ENCODE data around the gene HGD. TPM values are rescaled to one million over a fixed set of nuclear protein-coding genes. Genes with fewer than 3 reads are reported as not detected.

HGD gene
- total and polyA plus RNA-seq, 2 donors (not counting 3 experiments of a cell fraction or from before 2014, with no cell fraction given): 0.18 to 0.22 TPM

DNA sequence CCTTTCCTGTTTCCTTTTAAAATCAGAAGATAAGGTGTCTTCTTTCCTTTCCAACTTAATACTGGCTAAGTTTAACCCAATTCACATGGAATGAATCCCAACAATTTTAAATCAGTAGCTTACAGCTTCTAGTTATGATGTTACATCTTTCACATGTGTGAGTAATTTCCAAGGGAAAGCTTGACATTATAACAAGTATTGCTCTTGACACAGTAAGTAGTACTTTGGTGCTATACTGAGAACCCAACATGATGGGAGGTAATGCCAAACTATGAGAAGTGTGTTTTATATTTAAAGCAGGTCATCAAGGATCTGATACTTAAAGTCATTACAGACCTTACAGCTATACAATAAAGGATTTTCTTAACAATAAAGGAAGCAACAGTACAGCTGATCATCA, 31.2 kb upstream of the HGD start:
- no peaks in the 10 kb centered on the region for H3K9me1 ChIP-seq (replicated peaks; ENCODE audit: control insufficient read depth, extremely low read depth, insufficient read depth, low read length)
- no TSS peak for BruUV-seq (replicated peaks)
- no peak for FAIRE-seq
- dilution Hi-C loops (cut with MboI; ENCODE audit: extremely low pct_ligation_motif_present, low sequenced_read_pairs): no loop called here
- H4K20me1 ChIP-seq (replicated peaks; ENCODE audit: control insufficient read depth, extremely low read depth, insufficient read depth, low read length): no peaks in the 10 kb centered on the region
- no peak overlapping the region for H3K9ac ChIP-seq (replicated peaks; ENCODE audit: extremely low read depth, insufficient read depth, low read length)
- H3K4me1 ChIP-seq (ENCODE audit: control insufficient read depth, extremely low read depth, insufficient read depth, low read length): no peaks in the 10 kb centered on the region
- intact Hi-C loops (cut with micrococcal nuclease): no loop called here
- DNase-seq (ENCODE audit: low read depth, low spot score): no peak
- ChIA-PET CTCF (interaction anchor here (1.1 to 1.2 kb wide), 2 partner anchors 20 to 71 kb away, joined by 3 to 4 read pairs; no protein-coding TSS in a partner anchor), POLR2A (no interaction called here)
- no peaks in the 10 kb centered on the region for H3K36me3 ChIP-seq (ENCODE audit: control insufficient read depth in 2 of 2, extremely low read depth in 1 of 2, insufficient read depth in 2 of 2, low read length in 2 of 2)
- no peak overlapping the region for H2AFZ ChIP-seq (ENCODE audit: low read depth, low read length)
- TF ChIP-seq EZH2 (IDR thresholded peaks at IDR 0.05; ENCODE audit: borderline replicate concordance, low read depth, low read length, severe bottlenecking) (no peak), FOS (IDR thresholded peaks at IDR 0.05; ENCODE audit: borderline replicate concordance, insufficient read depth, low read length) (no peak), MYC (IDR thresholded peaks at IDR 0.05; ENCODE audit: low read depth, low read length) (no peak), POLR2AphosphoS5 (IDR thresholded peaks at IDR 0.05; ENCODE audit: insufficient read depth, low read depth, low read length) (no peak), GATA2 (IDR thresholded peaks at IDR 0.05; ENCODE audit: insufficient read depth, insufficient read length, low read depth, low read length) (no peak), JUN (IDR thresholded peaks at IDR 0.05; ENCODE audit: borderline replicate concordance, insufficient read depth, insufficient read length, low read depth) (no peak), POLR2A (IDR thresholded peaks at IDR 0.05; ENCODE audit: low read depth, low read length) (no peak)
- TF ChIP-seq, protein P1, sequence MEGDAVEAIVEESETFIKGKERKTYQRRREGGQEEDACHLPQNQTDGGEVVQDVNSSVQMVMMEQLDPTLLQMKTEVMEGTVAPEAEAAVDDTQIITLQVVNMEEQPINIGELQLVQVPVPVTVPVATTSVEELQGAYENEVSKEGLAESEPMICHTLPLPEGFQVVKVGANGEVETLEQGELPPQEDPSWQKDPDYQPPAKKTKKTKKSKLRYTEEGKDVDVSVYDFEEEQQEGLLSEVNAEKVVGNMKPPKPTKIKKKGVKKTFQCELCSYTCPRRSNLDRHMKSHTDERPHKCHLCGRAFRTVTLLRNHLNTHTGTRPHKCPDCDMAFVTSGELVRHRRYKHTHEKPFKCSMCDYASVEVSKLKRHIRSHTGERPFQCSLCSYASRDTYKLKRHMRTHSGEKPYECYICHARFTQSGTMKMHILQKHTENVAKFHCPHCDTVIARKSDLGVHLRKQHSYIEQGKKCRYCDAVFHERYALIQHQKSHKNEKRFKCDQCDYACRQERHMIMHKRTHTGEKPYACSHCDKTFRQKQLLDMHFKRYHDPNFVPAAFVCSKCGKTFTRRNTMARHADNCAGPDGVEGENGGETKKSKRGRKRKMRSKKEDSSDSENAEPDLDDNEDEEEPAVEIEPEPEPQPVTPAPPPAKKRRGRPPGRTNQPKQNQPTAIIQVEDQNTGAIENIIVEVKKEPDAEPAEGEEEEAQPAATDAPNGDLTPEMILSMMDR (IDR thresholded peaks at IDR 0.05; ENCODE audit: extremely low read depth in 1 of 2, insufficient read depth in 1 of 2, low read depth in 1 of 2, low read length in 2 of 2): no peak
- TF ChIP-seq, protein P2, sequence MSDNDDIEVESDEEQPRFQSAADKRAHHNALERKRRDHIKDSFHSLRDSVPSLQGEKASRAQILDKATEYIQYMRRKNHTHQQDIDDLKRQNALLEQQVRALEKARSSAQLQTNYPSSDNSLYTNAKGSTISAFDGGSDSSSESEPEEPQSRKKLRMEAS (IDR thresholded peaks at IDR 0.05; ENCODE audit: insufficient read depth, insufficient read length): no peak
- H3K79me2 ChIP-seq (ENCODE audit: control insufficient read depth, insufficient read depth, low read length): peaks cover under 1% of the 10 kb centered on the region
- no peak overlapping the region for H3K4me2 ChIP-seq (ENCODE audit: insufficient read depth, low read length)
- no peak overlapping the region for H3K27ac ChIP-seq (ENCODE audit: insufficient read depth, low read depth, low read length)
- H3K9me3 ChIP-seq (replicated peaks; ENCODE audit: control insufficient read depth, insufficient read depth, low read length): no peaks in the 10 kb centered on the region
- H3K27me3 ChIP-seq (ENCODE audit: control insufficient read depth in 2 of 2, insufficient read depth in 2 of 2, low read length in 2 of 2): no peaks in the 10 kb centered on the region
- H3K4me3 ChIP-seq (replicated peaks in 1 of 3; ENCODE audit: insufficient read depth in 1 of 3, low read depth in 1 of 3, low read length in 3 of 3): no peak overlapping the region
